Measurements from ENCODE around the gene MS4A6A.

The MS4A6A gene

DNA sequence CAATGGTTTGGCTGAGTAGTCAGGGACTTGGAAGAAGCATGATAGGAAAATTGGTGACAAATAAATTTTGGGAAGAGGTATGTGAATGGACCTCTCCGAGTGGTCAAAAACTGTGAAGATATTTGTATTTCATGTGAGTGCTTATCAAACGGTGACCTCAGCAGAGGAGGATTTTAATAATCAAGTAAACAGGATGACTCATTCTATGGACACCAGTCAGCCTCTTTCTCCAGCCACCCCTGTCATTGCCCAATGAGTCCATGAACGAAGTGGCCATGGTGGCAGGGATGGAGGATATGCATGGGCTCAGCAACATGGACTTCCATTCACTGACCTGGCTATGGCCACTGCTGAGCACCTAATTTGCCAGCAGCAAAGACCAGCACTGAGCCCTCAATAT lies 38.8 kb upstream of the MS4A6A start:
- H2AFZ ChIP-seq (ENCODE audit: low read length): no peak overlapping the region

GRCh38 chr11:60221181-60221580 lies 38.3 kb upstream of the MS4A6A start:
- Histone ChIP-seq H3K79me2 (ENCODE audit: low read length) (no peaks in the 10 kb centered on the region), H3K27me3 (replicated peaks; ENCODE audit: insufficient read depth, low read length) (no peaks in the 10 kb centered on the region), H3K27ac (ENCODE audit: low read length) (no peak overlapping the region), H3K9ac (ENCODE audit: low read length) (no peak overlapping the region), H3K9me2 (replicated peaks; ENCODE audit: insufficient read depth, low read length) (no peaks in the 10 kb centered on the region), H3F3A (ENCODE audit: insufficient read depth, low read length) (no peaks in the 10 kb centered on the region), H3K4me1 (ENCODE audit: low read length) (no peaks in the 10 kb centered on the region), H3K4me2 (ENCODE audit: low read depth, low read length) (no peak overlapping the region), H3K4me3 (ENCODE audit: low read length) (no peak overlapping the region), H4K20me1 (ENCODE audit: insufficient read depth, low read length) (no peaks in the 10 kb centered on the region), H3K36me3 (replicated peaks; ENCODE audit: insufficient read depth, low read length) (no peaks in the 10 kb centered on the region), H3K9me3 (replicated peaks; ENCODE audit: insufficient read depth, low read length) (no peaks in the 10 kb centered on the region), H2AFZ (ENCODE audit: low read length) (no peak overlapping the region)
- no peak for DNase-seq
- no peak for TF ChIP-seq EZH2phosphoT487 (IDR thresholded peaks at IDR 0.05; ENCODE audit: low read length)
- TF ChIP-seq CTCF (IDR thresholded peaks at IDR 0.05; ENCODE audit: low read length): no peak
- no peak for TF ChIP-seq EZH2 (optimal IDR thresholded peaks at IDR 0.05; ENCODE audit: low read depth, low read length)

More for the DNA sequence above, 38.8 kb upstream of the MS4A6A start:
- H4K20me1 ChIP-seq (ENCODE audit: insufficient read depth, low read length): no peaks in the 10 kb centered on the region
- H3K9me2 ChIP-seq (replicated peaks; ENCODE audit: insufficient read depth, low read length): no peaks in the 10 kb centered on the region
- no peak overlapping the region for H3K4me3 ChIP-seq (ENCODE audit: low read length)
- no peaks in the 10 kb centered on the region for H3F3A ChIP-seq (ENCODE audit: insufficient read depth, low read length)
- no peaks in the 10 kb centered on the region for H3K4me1 ChIP-seq (ENCODE audit: low read length)
- DNase-seq: no peak
- TF ChIP-seq EZH2 (optimal IDR thresholded peaks at IDR 0.05; ENCODE audit: low read depth, low read length): no peak
- no peak for TF ChIP-seq CTCF (IDR thresholded peaks at IDR 0.05; ENCODE audit: low read length)
- no peak for TF ChIP-seq EZH2phosphoT487 (IDR thresholded peaks at IDR 0.05; ENCODE audit: low read length)
- H3K36me3 ChIP-seq (replicated peaks; ENCODE audit: insufficient read depth, low read length): no peaks in the 10 kb centered on the region
- no peak overlapping the region for H3K4me2 ChIP-seq (ENCODE audit: low read depth, low read length)
- H3K9ac ChIP-seq (ENCODE audit: low read length): no peak overlapping the region
- H3K27ac ChIP-seq (ENCODE audit: low read length): no peak overlapping the region
- no peaks in the 10 kb centered on the region for H3K79me2 ChIP-seq (ENCODE audit: low read length)
- no peaks in the 10 kb centered on the region for H3K27me3 ChIP-seq (replicated peaks; ENCODE audit: insufficient read depth, low read length)
- no peaks in the 10 kb centered on the region for H3K9me3 ChIP-seq (replicated peaks; ENCODE audit: insufficient read depth, low read length)

- Histone ChIP-seq H4K20me1 (ENCODE audit: insufficient read depth, low read length) (no peaks in the 10 kb centered on the region), H3K4me3 (ENCODE audit: low read length) (no peak overlapping the region), H3K4me2 (ENCODE audit: low read depth, low read length) (no peak overlapping the region), H3K9me3 (replicated peaks; ENCODE audit: insufficient read depth, low read length) (no peaks in the 10 kb centered on the region), H3K27me3 (replicated peaks; ENCODE audit: insufficient read depth, low read length) (no peaks in the 10 kb centered on the region), H2AFZ (ENCODE audit: low read length) (no peak overlapping the region), H3K9me2 (replicated peaks; ENCODE audit: insufficient read depth, low read length) (no peaks in the 10 kb centered on the region), H3K9ac (ENCODE audit: low read length) (no peak overlapping the region), H3K79me2 (ENCODE audit: low read length) (no peaks in the 10 kb centered on the region), H3K36me3 (replicated peaks; ENCODE audit: insufficient read depth, low read length) (no peaks in the 10 kb centered on the region), H3K4me1 (ENCODE audit: low read length) (no peaks in the 10 kb centered on the region), H3F3A (ENCODE audit: insufficient read depth, low read length) (no peaks in the 10 kb centered on the region), H3K27ac (ENCODE audit: low read length) (no peak overlapping the region)
- no peak for DNase-seq
- TF ChIP-seq CTCF (IDR thresholded peaks at IDR 0.05; ENCODE audit: low read length): no peak
- TF ChIP-seq EZH2phosphoT487 (IDR thresholded peaks at IDR 0.05; ENCODE audit: low read length): no peak
- TF ChIP-seq EZH2 (optimal IDR thresholded peaks at IDR 0.05; ENCODE audit: low read depth, low read length): no peak
These were observed 31.5 kb upstream of the MS4A6A start for GRCh38 chr11:60214386-60214785.

Measured in MM.1S (cell line).